Jurkat, Clone E6-1 (cell line): ENCODE measurements around the gene DGCR6L.
A peak's percentile ranks its signal among the peaks of the same experiment; 100 is the strongest.
"Not testable (repeated sequence)": the region's sequence is repeated elsewhere in the genome, so short reads cannot be mapped to it uniquely, and the experiment has no call there.

Experiments
- DNase-seq: peaks from one replicate; pipeline ENCODE4 v3.0.0-alpha.2; 2011; ENCODE audit warnings: low read depth, low spot score
- H3K4me3 ChIP-seq: 2 replicates; pipeline ENCODE4 v1.5.1; 2011; ENCODE audit warnings: mild to moderate bottlenecking, low read length, control low read depth, moderate library complexity

The DGCR6L gene

DNA sequence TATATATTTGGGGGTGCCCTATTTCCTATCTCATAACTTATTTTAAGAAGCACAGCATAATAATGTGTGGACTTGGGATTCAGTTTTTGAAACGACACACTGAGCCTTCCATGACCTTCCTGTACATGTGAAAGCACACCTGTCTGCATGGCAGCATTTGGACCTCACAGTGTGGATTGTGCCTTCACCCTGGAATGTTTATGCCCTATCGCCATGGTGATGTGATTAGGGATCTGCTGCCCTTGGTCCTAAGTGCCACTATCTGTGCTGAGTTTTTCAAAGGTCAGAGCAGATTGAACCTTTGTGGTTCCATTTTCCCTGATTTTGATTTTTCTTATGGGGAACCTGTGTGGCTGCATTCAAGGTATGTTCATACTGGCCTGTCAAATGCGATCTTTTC lies 17.9 kb upstream of the DGCR6L start:
- H3K4me3 ChIP-seq, DNase-seq: not testable (repeated sequence)

DNA sequence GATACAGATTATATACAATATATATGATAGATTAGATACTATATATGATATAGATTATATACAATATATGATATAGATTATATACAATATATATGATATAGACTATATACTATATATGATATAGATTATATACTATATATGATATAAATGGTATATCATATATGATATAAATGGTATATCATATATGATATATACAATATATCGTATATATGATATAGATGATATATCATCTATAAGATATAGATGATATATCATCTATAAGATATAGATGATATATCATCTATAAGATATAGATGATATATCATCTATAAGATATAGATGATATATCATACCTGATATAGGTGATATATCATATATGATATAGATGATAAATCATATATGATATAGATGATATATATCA lies 16.7 kb upstream of the DGCR6L start:
- not testable (repeated sequence) for H3K4me3 ChIP-seq, DNase-seq

DNA sequence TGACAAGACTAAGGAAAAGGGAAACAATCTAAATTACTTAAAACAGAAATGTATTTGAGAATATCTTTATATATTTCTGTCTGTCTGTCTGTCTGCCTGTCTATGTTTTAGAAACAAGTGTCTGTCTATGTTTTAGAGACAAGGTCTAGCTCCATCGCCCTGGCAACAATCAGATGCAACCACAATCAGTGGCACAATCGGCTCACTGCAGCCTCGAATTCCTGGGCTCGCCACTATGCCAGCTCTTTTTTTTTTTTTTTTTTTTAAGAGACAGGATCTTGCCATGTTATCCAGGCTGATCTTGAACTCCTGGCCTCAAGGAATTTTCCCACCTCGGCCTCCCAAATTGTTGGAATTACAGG lies 8.7 kb upstream of the DGCR6L start:
- not testable (repeated sequence) for DNase-seq

DNA sequence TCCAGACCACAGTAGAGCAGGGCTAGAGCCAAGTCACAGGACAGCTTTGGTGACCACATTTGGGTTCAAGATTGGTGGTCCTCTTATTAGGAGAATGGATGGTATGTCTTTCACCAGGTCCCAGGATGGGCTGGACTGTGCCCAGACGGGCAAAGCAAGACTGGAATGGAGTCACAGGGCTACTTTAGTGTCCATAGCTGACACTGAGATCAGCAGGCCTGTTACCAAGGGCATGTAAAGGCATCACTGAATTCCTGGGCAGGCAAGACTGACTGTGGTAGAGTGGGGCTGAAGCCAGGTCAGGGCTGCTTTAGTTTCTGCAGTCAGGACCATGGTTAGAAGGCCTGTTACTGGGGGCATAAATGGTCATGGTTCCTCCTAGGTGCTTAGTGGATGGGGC lies 6.1 kb upstream of the DGCR6L start:
- not testable (repeated sequence) for H3K4me3 ChIP-seq, DNase-seq

More for the DNA sequence above, 8.7 kb upstream of the DGCR6L start:
- not testable (repeated sequence) for H3K4me3 ChIP-seq

DNA sequence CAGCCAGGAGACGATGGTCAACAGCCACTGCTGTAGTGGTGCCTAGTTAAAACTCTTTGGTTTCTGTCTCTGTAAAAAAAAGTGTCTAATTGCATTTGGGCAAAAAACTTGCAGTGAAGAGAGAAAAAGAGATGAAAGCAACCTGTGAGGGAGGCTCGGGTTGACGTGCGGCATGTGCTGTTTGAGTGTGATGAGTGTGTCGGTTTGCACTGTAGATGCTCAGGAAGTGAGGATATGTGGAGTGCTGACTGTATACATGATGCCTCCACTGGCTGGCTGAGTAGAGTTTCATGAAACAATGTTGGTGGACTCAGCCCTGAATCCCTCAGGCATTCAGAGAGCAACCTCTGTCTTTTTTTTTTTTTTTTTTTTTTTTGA lies 4.3 kb upstream of the DGCR6L start:
- H3K4me3 ChIP-seq, result no peak overlapping the region

DNA sequence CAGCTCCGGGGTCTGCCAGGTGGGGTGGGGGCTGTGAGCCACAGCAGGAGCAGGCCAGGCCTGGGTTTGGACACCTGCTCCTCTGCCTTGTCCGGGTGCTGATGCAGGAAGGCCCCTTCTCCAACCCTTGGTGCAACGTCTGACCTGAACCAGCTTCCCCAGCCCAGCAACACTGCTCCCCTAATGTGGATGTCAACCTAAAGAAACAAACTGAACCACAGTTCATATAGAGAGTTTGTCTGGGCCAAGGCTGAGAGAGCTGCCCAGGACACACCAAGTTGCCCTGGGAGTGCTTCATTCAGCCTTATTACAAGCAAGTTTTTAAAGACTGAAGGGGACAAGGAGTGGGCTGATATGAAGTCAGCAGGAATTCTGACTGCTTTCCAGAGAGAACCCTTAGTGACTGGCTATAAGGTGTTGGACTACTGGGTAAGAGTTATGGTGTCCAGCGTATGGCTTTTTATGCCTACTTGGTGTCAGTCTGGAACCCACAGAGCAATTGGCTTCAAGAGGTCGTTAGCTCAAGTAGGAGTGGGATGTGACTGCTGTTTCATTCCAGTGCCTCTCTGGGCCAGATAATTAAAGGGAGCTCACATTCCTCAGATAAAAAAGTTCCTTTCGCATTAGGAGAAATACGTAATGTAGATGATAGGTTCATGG lies 1.8 kb upstream of the DGCR6L start:
- not testable (repeated sequence) for H3K4me3 ChIP-seq, DNase-seq

More for the DNA sequence above, 4.3 kb upstream of the DGCR6L start:
- DNase-seq, result no peak

DNA sequence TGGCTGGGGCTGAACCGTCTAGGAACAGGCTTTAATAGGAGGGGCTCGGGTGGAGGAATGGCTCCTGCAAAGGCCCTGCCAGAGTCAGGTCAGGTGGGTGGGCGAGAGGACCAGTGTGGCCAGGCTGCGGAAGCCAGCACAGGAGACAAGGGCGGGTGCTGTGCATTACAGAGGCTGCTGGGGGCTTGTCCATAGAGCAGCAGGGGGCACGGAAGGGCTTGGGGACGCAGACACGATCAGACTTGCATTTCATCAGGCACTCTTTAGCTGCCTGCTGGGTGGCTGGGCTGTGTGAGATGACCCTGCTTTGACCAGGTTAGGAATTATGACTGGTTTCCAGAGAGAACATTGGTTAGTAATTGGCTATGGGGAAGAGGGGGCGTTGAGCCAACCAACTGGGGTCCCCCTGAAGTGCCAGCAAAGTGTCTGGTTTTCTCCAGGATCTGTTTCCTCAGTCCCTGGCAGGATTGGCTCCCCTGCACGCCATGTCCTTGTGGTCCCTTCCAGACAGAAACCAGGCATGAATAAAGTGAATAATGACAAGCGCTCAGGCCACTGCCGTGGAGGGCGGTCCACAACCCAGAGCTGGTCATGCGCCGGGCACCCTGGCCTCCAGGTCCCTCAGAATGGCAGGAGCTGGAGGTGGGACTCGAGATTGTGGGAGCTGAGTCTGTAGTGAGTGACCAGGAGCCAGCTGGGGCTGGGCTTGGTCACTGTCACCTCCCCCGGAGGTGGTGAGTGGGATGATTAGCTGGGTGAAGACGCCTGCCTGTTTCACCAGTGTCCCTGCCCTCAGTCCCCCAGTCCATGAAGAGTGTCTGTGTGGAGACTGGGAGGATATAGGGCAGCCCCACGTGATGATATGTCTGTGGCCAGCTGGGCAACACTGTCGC lies 1.0 kb upstream of the DGCR6L start:
- not testable (repeated sequence) for DNase-seq

DNA sequence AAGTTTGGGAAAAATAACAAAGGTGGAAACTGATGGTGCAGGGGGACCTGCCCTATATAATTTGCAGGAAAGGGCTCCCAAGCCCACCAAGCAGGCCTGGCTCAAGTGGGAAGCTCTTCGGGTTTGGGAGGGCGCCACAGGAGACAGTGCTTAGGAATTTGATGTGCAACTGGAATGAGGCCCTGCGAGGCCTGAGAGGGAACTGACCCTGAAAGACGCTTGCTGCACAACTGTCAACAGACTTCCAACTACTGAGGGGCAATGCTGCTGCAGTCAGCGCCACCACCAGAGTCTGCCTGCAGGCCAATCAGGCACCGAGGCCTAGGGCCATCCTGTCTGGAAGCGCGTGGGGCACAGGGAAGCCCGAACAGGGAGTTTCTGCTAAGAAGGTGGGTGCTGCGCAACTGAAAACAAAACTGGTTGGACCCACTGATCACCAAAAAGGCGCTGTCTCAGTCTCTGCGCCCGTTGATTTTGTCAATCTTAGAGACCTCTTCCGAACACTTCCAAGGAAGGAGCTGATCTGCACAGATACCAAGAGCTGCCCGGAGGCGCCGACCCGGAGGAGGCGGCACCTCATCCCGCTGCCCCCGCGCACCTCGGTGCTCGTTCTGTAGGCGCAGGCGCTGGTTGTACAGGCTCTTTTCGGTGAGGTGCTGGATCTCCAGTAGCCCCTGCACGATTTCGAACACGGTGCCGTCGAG lies 667 bp downstream of the DGCR6L start:
- DNase-seq, result no peak
- H3K4me3 ChIP-seq, result peak overlapping the region; percentile 82

More for the DNA sequence above, 1.0 kb upstream of the DGCR6L start:
- peak overlapping the region; percentile 82 for H3K4me3 ChIP-seq

DNA sequence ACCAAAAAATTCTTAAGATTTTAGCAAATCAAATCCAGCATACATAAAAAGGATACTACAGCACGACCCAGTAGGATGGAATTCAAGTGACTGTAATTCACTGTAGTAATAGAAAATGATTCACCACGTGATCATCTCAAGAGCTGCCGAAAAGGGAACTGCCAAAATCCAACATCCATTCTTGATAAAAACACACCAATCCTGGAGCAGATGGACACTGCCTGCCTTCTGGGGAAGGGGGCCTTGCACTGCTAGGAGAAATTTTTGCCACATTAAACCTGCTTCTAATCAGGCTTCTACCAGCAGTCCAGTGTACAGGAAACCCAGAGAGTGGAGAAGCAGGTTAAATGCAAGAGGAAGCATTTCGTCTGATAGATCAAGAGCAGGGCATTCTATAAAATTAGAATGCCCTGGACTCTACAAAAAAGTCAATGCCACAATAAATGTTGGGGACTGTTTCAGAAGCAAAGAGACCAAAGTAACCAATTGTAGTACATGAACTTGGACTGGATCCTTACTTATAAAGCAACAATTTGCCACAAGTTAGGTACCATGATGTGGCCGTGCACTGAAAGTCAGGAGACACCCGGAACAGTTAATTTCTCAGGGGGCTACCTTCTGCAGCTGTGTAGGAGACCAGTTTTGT lies 1.7 kb downstream of the DGCR6L start:
- not testable (repeated sequence) for H3K4me3 ChIP-seq, DNase-seq

DNA sequence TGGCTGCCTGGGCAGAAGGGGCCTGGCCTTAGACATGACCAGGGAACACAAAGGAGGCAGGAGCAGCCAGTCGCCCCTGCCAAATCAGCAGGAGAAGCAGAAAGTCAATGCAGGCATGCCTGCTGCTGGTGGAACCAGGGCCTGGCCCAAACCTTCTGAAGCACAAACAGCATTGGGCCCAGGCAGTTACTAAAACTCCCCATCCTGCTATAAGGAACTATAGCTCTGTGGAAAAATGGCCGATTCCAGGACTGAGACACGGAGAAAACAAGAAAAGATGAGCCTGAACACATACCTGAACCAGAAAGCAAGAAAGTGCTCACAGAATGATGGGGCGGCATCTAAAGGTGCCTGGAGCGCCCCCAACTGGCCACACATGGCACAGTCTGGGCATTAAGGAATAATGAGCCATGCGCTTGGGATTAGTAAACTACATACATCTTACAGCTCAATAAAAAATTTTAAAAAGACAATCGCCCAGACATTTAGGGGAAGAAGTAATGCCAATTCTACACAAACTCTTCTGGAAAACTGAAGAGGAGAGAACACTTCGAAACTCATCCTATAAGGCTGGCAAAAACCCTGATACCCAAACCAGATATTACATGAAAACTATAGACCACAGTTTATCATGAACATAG lies 2.3 kb downstream of the DGCR6L start:
- DNase-seq, H3K4me3 ChIP-seq: not testable (repeated sequence)

DNA sequence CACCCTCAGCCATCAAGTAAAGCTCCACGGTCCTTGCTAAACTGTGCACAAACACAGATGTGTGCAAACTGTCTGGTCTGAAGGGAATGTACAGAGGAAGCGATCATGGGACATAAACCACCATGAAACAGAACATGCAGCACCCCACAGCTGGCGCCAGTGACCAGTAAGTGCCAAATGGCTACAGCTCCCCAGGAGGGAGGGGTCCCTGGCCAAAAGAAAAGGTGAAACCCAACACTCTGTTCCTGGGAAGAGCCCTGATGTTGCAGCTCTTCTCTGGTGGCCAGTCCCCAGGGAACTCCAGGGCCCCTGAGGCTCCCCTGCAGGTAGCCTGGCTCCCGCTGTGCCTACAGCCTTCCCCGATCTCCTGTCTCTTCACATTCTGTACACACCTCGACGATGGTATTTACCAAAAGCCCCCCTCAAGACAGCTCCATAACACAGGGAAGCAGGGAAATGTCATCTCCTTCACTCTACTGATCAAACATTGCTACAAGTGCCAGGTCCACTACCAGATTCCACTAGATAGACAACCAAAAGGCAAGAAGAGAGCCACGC lies 2.9 kb downstream of the DGCR6L start:
- no peak overlapping the region for H3K4me3 ChIP-seq
- DNase-seq, result no peak

DNA sequence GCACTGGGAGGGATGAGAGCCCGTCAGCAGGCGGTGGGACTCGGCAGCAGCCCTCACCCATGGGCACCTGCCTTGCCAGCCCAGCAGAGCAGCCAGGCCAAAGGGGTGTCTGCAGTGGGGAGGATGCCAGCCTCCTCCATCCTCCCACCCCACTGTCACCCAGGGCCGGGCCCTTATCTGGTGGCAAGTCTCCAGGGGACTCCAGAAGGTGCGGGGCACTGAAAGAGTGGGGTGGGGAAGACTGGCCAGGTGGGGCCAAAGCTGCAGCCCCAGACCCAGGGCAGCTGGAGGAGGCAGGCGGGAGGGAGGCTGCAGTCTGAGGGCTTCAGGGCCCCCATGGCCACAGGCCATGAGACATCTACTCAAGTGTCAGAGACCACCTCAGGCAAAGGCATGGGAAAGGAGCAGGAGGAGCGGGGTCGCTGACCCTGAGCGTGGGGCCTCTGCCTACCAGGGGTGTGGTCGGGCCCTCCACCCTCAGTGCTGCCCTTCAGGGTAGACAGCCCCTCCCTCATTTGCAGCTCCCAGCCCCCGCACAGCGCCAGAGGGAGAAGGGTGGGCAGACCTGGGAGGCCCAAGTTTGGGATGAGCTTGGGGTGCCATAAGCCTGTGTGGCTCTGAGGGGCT lies 3.5 kb downstream of the DGCR6L start:
- no peak overlapping the region for H3K4me3 ChIP-seq
- DNase-seq, result no peak

DNA sequence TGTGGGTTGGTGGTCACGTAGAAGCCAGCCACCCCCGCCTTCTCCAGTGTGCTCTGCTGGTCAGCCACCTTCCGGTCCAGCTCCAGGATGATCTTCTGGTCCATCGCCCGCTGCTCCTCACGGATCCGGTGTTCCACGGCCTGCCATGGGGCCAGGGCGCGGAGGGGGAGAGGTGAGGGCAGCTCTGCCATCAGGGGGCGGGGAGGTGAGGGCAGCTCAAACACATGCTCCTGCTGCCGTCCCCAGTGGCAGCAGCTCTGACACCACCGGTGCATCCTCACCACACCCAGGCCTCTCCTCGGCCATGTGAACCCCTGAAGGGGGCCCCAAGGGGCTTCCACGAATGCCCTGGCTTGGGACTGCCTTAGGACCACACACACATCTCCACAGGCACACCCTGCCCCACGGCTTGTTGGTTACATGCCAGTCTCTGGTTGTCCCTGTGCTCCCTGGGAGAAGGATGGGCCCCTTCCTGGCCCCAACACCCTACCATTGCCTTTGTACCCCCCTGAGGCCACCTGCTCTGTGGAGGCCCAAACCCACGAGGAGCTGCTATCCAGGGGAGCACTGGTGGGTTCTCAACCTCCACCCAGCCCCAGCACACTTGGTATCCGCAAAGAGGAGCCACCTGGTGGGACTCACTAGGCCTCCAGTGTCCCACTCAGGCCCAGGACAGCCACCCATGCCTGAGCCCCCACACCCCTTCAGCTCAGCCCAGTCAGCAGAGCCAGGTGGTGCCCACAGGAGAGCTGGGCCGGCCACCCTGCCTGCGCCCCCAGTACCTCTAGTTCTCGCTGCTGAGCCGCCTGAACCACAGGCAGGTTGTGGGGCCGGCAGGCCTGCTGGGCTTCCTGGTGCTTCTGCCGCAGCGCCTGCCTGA lies 4.3 kb downstream of the DGCR6L start:
- H3K4me3 ChIP-seq, result no peak overlapping the region
- no peak for DNase-seq

DNA sequence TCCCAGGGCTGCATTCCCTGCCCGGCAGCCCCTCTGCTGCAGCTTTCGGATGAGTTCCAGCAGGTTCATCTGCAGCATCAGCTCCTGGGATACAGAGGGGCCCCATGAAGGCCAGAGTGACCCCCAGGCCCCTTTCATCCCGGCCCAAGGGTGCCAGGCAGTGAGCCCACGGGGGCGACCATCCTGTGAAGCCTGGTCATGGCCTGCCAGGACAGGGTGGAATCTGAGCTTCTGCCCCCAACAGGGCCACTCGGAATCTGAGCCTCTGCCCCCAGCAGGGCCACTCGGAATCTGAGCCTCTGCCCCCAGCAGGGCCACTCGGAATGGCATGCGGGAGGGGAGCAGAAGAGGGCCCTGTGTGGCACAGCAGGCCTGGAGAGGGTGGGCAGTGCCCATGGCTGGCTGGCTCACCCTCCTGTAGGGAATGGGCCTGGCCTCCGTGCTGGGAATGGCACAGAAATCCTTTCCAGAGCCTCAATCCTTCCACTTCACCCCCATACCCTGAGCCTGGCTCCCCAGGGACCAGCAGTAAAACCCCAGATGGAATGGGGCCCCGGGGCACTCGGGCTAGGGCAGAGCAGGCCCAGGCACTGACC lies 5.0 kb downstream of the DGCR6L start:
- not testable (repeated sequence) for H3K4me3 ChIP-seq, DNase-seq

DNA sequence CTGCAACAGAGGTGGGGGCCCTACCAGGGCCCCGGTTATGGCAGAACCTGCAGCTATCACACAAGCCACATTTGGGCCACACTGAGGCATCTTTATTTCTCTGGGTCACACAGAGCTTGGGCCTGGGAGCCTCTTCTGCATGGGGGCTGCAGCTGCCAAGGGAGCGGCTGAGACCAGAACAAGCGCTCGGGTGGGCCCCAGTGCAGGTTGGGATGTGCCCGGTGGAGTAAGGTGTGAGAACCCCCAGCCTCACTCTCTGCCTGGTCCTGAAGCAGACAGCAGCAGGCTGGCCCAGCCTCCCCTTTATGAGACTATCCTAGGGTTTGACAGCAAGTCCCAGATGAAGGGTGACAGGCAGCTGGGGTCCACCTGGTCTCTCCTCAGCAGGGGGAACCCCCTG lies 5.7 kb downstream of the DGCR6L start:
- not testable (repeated sequence) for H3K4me3 ChIP-seq, DNase-seq

DNA sequence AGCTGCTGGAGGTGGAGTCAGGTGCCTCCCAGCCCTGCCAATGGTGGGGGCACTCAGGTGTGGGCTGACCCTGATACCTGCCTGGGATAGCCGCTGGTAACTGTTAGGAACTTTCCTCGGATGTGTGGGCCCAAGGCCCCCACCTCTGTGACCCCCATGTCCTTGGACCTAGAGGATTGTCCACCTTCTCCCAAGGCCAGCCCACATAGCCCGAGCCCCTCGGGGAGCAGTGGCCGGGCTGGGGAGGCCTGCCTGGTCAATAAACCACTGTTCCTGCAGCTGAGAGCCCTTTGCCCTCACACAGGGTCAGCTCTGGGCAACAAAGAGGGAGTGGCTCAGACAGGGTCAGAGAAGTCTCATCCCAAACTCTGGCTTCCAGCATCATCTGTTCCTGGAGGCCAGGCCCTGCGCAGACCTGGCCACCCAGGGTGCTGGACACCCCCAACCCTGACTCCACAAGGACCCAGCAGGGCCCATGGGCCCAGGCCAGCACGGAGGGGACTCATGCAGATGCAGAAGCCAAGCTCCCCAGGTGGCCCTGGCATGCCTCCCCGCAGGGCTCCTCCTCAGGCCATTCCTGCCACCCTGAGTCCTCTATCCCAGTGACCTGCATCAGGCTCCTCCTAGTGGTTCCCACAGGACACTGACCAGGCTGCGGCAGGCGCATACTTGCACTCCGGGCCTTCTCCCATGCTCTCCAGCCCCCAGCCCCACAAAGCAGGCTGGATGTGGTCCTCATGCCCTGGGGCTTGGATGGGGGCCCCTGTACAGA lies 6.4 kb downstream of the DGCR6L start:
- not testable (repeated sequence) for DNase-seq, H3K4me3 ChIP-seq
